Measurements from ENCODE around the gene IGSF5. TPM values are rescaled to one million over a fixed set of nuclear protein-coding genes. Genes with fewer than 3 reads are reported as not detected.

The IGSF5 gene
- total RNA-seq, 6 experiments from 2014 or later: not detected

- H3K27me3 Mint-ChIP-seq (ENCODE audit: insufficient read depth): peaks cover 8% of the 10 kb centered on the region
- no peaks in the 10 kb centered on the region for H3K36me3 Mint-ChIP-seq (ENCODE audit: low read depth)
- H3K4me1 Mint-ChIP-seq (ENCODE audit: low read depth): no peaks in the 10 kb centered on the region
- no peak overlapping the region for H3K27ac Mint-ChIP-seq
- no peak for TF ChIP-seq CTCF (IDR thresholded peaks at IDR 0.05)
- no peak for DNase-seq
- peaks cover 29% of the 10 kb centered on the region for H3K9me3 Mint-ChIP-seq
- H3K4me3 Mint-ChIP-seq: no peak overlapping the region
Observed at GRCh38 chr21:39763272-39763970, 18.4 kb downstream of the IGSF5 start.

DNA sequence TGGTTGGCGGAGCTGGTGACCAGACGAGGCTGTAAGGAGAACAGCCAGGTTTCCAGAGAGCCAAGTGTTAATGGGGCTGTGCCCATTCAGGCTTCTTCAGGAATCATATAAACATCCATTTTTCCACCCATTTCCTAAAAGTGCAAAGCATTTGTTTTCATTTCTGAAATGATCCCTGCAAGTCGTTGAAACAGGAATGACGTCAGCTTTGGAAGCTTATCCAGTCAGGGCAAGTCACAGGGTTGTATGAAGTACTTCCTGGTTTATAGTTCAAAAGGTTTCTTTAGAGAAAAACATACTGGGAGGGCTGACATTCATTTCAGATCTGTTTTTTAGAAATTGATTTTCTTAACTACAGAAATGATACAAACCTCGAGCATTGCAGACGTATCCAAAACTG, 29.2 kb downstream of the IGSF5 start:
- no peaks in the 10 kb centered on the region for H3K4me1 Mint-ChIP-seq (ENCODE audit: low read depth)
- no peaks in the 10 kb centered on the region; the same call in 1 of the 2 replicates for H3K27me3 Mint-ChIP-seq (ENCODE audit: insufficient read depth)
- no peak for DNase-seq
- H3K27ac Mint-ChIP-seq: no peak overlapping the region
- no peak for TF ChIP-seq CTCF (IDR thresholded peaks at IDR 0.05)
- no peaks in the 10 kb centered on the region for H3K36me3 Mint-ChIP-seq (ENCODE audit: low read depth)
- peaks cover 14% of the 10 kb centered on the region for H3K9me3 Mint-ChIP-seq
- no peak overlapping the region for H3K4me3 Mint-ChIP-seq

DNA sequence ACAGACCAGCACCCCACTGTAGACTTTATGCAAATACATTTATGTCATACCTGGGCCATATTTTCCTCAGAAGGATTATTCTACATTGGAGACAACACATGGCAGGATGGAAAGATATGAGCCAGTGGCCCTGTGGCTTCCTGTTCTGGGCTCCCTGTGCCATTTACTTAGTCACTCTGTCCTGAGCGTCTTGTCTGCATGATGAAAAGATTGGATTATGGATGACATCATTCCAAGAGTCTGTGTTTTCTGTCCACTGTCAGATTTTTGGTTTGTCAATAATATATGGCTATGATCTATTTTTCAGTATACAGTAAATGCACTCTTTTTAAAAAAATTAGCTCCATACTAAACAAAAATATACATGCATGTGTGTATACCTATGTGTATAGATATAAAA, 30.8 kb downstream of the IGSF5 start:
- no peak for TF ChIP-seq CTCF (IDR thresholded peaks at IDR 0.05)
- Mint-ChIP-seq H3K9me3 (peaks cover 14% of the 10 kb centered on the region), H3K27me3 (ENCODE audit: insufficient read depth) (no peaks in the 10 kb centered on the region; the same call in none of the 2 replicates), H3K36me3 (ENCODE audit: low read depth) (no peaks in the 10 kb centered on the region), H3K4me3 (no peak overlapping the region), H3K4me1 (ENCODE audit: low read depth) (no peaks in the 10 kb centered on the region), H3K27ac (no peak overlapping the region)
- DNase-seq: no peak

GRCh38 chr21:39776589-39776988, 31.6 kb downstream of the IGSF5 start:
- Mint-ChIP-seq H3K4me1 (ENCODE audit: low read depth) (no peaks in the 10 kb centered on the region), H3K36me3 (ENCODE audit: low read depth) (no peaks in the 10 kb centered on the region), H3K27ac (no peak overlapping the region), H3K9me3 (peaks cover 14% of the 10 kb centered on the region), H3K27me3 (ENCODE audit: insufficient read depth) (no peaks in the 10 kb centered on the region; the same call in none of the 2 replicates), H3K4me3 (no peak overlapping the region)
- no peak for DNase-seq
- TF ChIP-seq CTCF (IDR thresholded peaks at IDR 0.05): no peak

GRCh38 chr21:39781331-39781730, 36.3 kb downstream of the IGSF5 start:
- TF ChIP-seq CTCF (IDR thresholded peaks at IDR 0.05): no peak
- no peak overlapping the region for H3K4me3 Mint-ChIP-seq

More at GRCh38 chr21:39781331-39781730, 36.3 kb downstream of the IGSF5 start:
- Mint-ChIP-seq H3K36me3 (ENCODE audit: low read depth) (no peaks in the 10 kb centered on the region), H3K9me3 (peaks cover 9% of the 10 kb centered on the region; the same call in 1 of the 2 replicates), H3K27me3 (ENCODE audit: insufficient read depth) (no peaks in the 10 kb centered on the region; the same call in none of the 2 replicates), H3K4me1 (ENCODE audit: low read depth) (no peaks in the 10 kb centered on the region), H3K27ac (no peak overlapping the region)
- no peak for DNase-seq
